Activated T-cell treated with anti-CD3 and anti-CD28 coated beads for 4 hours (primary cell): ENCODE data around the gene CXCL13.
"Not testable (repeated sequence)": the region's sequence is repeated elsewhere in the genome, so short reads cannot be mapped to it uniquely, and the experiment has no call there.

Experiments
- DNase-seq: peaks from one replicate; pipeline ENCODE4 v3.0.0-alpha.2; 2020

The CXCL13 gene

GRCh38 chr4:77613267-77613666 lies 7.6 kb downstream of the CXCL13 start:
- no peak for DNase-seq

GRCh38 chr4:77615153-77615552 lies 9.5 kb downstream of the CXCL13 start:
- no peak for DNase-seq

GRCh38 chr4:77617203-77617602 lies 11.6 kb downstream of the CXCL13 start:
- DNase-seq = no peak

- peak; percentile 47 for DNase-seq
Observed at GRCh38 chr4:77618383-77619241, 13.0 kb downstream of the CXCL13 start.

GRCh38 chr4:77619408-77619807 lies 13.8 kb downstream of the CXCL13 start:
- no peak for DNase-seq

GRCh38 chr4:77621254-77621653 lies 15.6 kb downstream of the CXCL13 start:
- no peak for DNase-seq

GRCh38 chr4:77623091-77623490 lies 17.5 kb downstream of the CXCL13 start:
- DNase-seq = no peak

GRCh38 chr4:77624213-77624612 lies 18.6 kb downstream of the CXCL13 start:
- DNase-seq = no peak

GRCh38 chr4:77625485-77625884 lies 19.9 kb downstream of the CXCL13 start:
- DNase-seq = no peak

- DNase-seq = no peak
Observed at GRCh38 chr4:77629885-77630284, 24.3 kb downstream of the CXCL13 start.

- no peak for DNase-seq
Observed at GRCh38 chr4:77631276-77631675, 25.7 kb downstream of the CXCL13 start.

- no peak for DNase-seq
Observed at GRCh38 chr4:77634132-77634785, 28.6 kb downstream of the CXCL13 start.

- no peak for DNase-seq
Observed at GRCh38 chr4:77635246-77635645, 29.6 kb downstream of the CXCL13 start.

- DNase-seq = no peak
Observed at GRCh38 chr4:77635876-77636275, 30.3 kb downstream of the CXCL13 start.

GRCh38 chr4:77636902-77637301 lies 31.3 kb downstream of the CXCL13 start:
- DNase-seq = no peak

GRCh38 chr4:77644069-77644468 lies 38.4 kb downstream of the CXCL13 start:
- not testable (repeated sequence) for DNase-seq

GRCh38 chr4:77650787-77651186 lies 45.2 kb downstream of the CXCL13 start:
- DNase-seq = no peak

- DNase-seq = no peak
Observed at GRCh38 chr4:77651820-77652219, 46.2 kb downstream of the CXCL13 start.

- no peak for DNase-seq
Observed at GRCh38 chr4:77652237-77652897, 46.7 kb downstream of the CXCL13 start.

- no peak for DNase-seq
Observed at GRCh38 chr4:77653162-77653758, 47.6 kb downstream of the CXCL13 start.

GRCh38 chr4:77660318-77660717 lies 54.7 kb downstream of the CXCL13 start:
- not testable (repeated sequence) for DNase-seq
